Brain pericyte (primary cell): Measurements from ENCODE around the gene ADGRL2.

Source experiments
- DNase-seq: peaks from one replicate; pipeline ENCODE4 v3.0.0-alpha.2; 2012; ENCODE audit warnings: low read depth, low spot score

The ADGRL2 gene

GRCh38 chr1:81805537-81806431 lies 5.0 kb downstream of the ADGRL2 start:
- DNase-seq, result no peak

- DNase-seq, result no peak
These were observed 5.7 kb downstream of the ADGRL2 start for GRCh38 chr1:81806432-81806770.

GRCh38 chr1:81808760-81809159 lies 8.0 kb downstream of the ADGRL2 start:
- no peak for DNase-seq

- DNase-seq, result no peak
These were observed 9.1 kb downstream of the ADGRL2 start for GRCh38 chr1:81809808-81810207.

- no peak for DNase-seq
These were observed 11.1 kb downstream of the ADGRL2 start for GRCh38 chr1:81811757-81812371.

GRCh38 chr1:81812712-81813111 lies 12.0 kb downstream of the ADGRL2 start:
- no peak for DNase-seq

- DNase-seq, result no peak
These were observed 13.0 kb downstream of the ADGRL2 start for GRCh38 chr1:81813691-81814090.

- DNase-seq, result no peak
These were observed 18.9 kb downstream of the ADGRL2 start for GRCh38 chr1:81819613-81820012.

GRCh38 chr1:81820765-81821164 lies 20.0 kb downstream of the ADGRL2 start:
- no peak for DNase-seq

GRCh38 chr1:81823082-81823481 lies 22.3 kb downstream of the ADGRL2 start:
- no peak for DNase-seq

GRCh38 chr1:81824759-81825158 lies 24.0 kb downstream of the ADGRL2 start:
- no peak for DNase-seq

- no peak for DNase-seq
These were observed 27.2 kb downstream of the ADGRL2 start for GRCh38 chr1:81827942-81828341.

GRCh38 chr1:81832573-81832972 lies 31.8 kb downstream of the ADGRL2 start:
- DNase-seq, result peak; percentile 39

GRCh38 chr1:81833722-81834121 lies 33.0 kb downstream of the ADGRL2 start:
- no peak for DNase-seq

GRCh38 chr1:81834268-81834667 lies 33.5 kb downstream of the ADGRL2 start:
- no peak for DNase-seq

GRCh38 chr1:81834921-81835698 lies 34.4 kb downstream of the ADGRL2 start:
- DNase-seq, result no peak

GRCh38 chr1:81836007-81836626 lies 35.4 kb downstream of the ADGRL2 start:
- no peak for DNase-seq

- no peak for DNase-seq
These were observed 38.0 kb downstream of the ADGRL2 start for GRCh38 chr1:81838600-81839218.

GRCh38 chr1:81840805-81841204 lies 40.1 kb downstream of the ADGRL2 start:
- DNase-seq, result no peak

GRCh38 chr1:81841795-81842194 lies 41.1 kb downstream of the ADGRL2 start:
- DNase-seq, result no peak

- DNase-seq, result no peak
These were observed 43.7 kb downstream of the ADGRL2 start for GRCh38 chr1:81844477-81844876.

- no peak for DNase-seq
These were observed 45.9 kb downstream of the ADGRL2 start for GRCh38 chr1:81846630-81847029.
